GM18517 (cell line): Measurements from ENCODE around the gene AGTRAP.

Experiments used
- ATAC-seq: cut with Tn5 transposase; IDR thresholded peaks from one replicate; pipeline ENCODE4 v1.9.1; 2021; ENCODE audit warnings: mild to moderate bottlenecking, moderate library complexity; ENCODE audit not compliant: unreplicated experiment

AGTRAP gene

DNA sequence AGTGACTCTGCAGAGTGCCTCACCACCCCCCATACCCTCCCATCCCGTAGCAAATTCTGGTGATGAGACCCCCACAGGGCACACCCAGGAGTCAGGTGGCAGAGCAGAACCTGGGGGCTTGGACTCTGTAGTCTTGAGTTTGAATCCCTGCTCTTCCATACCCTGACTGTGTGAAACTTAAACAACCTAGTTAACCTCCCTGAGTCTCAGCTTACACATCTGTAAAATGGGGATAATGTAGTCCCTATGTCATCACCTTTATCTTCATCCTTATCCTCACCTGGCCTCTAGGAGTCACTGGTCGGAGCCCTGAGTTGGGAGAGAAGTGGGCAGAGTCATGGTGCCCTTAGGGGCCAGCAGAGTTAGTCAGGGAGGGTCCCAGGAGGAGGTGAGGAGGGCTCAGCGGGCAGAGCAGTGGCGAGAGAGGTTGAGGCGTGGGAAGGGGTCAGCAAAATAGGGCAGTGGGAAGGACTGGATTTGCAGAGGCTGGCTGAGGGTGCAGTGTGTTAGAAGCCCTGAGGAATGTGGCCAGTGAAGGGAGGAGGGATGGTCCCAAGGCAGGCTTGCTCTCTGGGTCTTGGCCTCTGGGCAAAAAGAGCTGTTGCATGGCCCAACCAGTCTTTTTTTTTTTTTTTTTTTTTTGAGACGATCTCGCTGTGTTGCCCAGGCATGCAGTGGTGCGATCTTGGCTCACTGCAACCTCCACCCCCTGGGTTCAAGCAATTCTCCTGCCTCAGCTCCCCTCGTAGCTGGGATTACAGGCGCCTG, 44.6 kb downstream of the AGTRAP start:
- no peak for ATAC-seq

DNA sequence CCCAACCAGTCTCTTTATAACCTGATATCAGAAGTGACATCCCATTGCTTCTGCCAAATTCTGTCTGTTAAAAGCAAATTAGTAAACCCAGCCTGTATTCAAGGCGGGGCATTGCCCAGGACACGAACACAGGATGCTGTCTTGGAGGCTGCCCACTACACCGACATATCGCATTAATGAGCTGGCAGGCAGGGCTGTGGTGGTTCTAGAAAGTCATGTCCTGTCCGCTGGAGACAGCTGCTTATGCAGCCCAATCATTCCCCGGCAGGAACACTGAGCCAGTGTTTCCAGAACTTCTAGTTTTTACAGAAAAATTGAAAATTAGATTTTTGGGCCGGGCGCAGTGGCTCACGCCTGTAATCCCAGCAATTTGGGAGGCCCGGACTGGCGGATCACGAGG, 45.4 kb downstream of the AGTRAP start:
- ATAC-seq: no peak

DNA sequence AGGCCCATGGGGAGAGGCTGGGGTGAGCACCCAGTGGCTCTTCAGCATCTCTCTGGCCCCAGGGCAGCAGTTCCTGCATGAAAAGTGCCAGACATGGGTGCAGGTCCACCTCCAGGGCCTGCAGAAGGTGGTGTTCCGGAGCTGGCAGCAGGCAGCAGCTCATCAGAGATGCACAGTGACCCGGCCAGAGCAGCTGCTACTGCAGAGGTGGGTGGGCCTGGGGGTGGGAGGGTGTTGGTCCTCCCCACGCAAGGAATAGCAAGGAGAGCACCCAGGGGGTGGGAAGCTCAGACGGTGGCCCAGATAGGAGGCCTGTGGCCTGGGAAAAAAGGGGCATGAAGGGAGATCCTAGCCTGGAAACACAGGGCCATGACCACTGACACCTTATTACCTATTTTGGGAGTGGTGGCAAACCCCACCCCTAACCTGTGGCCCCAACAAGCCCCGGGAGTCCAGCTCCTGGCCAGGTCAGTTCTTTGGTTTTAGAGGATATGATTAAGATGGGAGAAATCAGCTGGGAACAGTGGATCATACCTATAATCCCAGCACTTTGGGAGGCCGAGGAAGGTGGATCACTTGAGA, 46.3 kb downstream of the AGTRAP start:
- no peak for ATAC-seq

DNA sequence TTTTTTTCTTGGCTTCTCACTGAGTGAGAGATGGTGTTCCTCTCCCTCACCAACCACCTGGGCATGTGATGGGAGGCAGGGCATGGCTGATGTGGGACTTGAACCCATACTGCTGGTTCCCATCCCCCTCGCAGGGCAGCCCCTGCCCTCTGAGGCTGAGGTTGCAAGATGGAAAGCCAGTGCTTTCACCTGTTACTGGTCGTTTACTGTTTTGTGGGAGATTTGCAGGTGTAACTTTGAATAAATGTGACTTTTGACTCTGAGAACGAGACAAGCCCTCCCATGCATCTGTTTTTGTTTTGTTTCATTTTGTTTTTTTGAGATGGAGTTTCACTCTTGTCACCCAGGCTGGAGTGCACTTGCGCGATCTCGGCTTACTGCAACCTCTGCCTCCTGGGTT, 47.6 kb downstream of the AGTRAP start:
- no peak for ATAC-seq

DNA sequence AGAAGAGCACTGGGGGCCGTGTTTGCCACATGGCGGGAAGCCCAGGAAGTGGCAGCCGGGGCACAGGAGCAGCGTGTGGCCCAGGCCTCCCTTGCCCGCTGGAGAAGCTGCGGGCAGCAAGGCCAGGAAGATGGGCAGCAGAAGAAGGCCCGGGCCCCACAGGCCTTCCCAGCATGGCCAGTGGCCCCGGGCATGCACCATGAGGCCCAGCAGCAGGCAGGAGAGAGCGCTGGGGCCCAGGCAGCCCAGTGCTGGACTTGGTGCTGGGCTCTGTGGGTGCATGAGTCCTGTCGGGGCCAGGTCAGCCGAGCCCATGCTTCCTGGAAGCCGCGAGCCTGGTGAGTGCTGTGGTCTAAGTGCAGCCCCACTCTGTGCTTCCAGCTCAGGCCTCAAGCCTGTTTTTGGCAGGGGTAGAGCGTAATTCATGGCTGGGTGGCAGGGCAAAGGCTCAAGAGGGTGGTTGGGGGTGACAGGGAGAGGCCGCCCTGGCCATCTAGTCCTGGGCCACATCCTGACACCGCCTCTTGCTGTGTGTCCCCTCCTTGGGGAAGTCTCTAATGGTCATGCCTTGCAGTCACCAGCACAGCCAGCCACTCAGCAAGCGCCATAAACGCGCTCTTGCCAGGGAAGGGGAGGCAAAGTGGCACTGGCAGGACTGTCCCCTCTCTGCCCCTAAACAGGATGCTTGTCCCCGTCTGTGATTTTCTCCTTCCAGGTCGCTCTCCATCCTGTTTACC, 48.5 kb downstream of the AGTRAP start:
- ATAC-seq: no peak

DNA sequence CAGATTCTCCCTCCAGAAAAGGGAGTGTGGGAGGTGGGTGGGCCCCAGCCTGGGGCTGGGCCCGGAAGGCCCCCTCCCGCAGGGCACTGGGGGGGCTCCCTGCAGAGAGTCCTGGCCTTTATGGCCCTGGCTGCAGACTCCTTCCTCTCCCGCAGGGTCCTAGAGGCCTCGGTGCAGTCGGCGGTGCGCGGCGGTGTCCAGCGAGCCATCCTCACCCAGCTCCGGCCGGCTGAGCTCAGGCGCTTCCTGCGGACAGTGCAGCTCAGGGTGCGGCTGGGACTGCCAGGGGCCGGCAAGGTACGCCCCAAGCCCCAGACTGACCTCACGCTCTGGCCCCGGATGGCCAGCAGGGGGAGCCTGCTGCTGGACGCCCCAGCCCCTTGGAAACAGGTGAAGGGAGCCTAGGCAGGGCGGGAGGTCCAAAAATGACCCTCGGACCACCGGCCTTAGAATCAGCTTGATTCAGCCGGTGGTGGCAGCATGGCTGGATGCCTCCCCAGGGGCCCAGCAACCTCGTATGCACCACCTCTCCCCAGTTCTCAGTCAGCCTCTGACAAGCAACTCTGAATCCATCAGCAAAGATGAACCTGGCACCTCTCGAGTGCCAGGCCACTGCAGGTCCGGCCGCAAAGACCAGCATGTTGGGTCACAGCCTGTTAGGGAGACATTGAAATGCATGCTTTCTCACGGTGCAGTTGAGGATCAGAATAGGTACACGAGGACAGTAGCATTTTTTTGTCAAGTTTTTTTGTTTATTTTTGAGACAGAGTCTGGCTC, 49.2 kb downstream of the AGTRAP start:
- ATAC-seq: no peak

DNA sequence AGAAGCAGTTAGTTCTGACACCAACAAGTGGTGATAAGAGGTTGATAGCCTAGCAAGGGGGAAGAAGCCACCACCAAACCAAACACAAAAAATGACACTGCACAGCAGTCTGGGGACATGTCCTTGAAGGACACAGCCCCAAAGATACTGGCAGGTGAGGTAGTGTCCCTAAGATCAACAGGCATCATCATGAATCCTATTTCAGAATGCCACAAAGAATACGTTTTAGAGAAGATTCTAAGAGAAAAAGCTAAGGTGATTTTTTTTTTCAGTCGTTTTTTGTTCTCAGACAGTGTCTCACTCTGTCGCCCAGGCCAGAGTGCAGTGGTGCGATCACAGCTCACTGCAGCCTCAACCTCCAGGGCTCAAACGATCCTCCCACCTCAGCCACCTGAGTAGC, 50.2 kb downstream of the AGTRAP start:
- ATAC-seq: no peak

DNA sequence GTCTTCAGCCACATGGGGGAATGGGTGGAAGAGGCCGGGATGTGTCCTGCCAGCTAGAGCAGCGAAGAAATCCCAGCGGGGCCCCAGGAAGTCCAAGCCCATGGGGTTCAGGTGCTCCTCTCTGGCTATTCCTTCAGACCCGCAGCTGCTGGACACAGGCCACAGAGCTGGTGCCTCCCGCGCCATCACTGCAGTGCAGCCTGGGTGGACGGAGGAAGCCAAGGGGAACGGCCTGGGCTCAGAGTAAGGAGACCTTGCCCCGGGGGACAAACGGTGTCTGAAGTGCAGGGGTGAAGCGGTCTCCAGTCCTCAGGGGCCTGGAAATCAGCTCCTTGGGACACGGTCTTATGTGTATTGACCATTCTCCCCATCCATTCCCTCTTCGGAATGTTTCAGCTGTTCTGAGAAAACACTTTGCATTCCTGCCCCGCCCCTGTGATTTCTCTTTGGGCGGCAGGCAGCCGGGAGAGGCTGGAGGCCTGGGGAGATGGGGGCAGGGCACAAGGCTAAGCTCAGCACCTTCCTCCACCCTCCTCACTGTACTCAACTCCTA, 51.4 kb downstream of the AGTRAP start:
- ATAC-seq: no peak

DNA sequence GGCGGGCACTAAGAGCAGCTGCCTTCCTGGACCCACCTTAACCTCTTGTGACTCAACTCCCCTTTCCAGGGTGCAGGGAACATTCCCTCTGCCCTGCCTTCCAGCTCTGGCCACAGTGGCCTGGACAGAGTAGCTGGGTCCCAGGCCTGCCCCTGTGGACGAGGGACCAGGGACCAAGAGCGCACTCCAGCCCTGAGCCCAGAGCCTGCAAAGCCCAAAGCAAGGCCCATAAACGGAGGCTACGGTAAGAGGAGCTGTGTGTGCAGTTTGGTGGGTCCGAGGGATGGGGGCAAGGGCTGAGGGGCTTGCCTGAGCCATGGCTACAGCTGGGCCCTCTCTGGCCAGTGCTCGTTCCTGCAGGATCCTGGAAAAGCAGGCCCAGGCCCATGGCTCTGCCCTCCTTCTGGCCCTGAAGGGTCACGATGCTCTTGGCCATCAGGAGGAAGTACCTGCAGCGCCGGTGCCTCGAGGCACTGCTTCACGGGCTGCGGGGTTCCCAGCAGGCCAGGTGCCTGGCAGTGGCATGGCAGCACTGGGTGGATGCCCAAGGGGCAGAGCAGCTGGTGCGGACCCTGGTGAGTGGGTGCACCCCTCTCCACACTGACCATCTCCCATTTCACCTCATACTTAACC, 52.0 kb downstream of the AGTRAP start:
- ATAC-seq: no peak

DNA sequence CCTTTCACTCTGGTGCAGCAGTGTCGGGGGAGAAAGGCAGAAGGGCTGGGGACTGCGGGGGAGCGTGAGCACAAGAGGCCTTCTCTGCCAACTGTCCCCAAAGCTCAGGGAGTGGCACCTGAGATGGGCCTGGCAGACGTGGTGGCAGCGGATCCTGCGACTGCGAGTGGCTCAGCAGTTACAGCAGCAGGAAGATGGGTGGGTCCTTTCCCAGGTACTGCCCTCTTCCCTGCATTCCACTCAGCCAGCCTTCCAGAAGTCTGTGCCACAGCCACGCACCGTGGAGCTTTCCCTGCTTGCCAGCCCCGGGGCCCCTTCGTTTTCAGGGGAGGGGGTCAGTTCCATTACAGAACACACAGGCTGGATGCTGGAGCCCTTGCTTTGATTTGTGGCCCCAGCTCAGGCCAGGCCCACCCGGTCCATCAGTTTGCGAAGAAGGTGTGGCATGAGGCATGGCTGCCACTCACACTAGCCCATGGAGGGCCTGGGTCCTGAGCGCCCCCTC, 52.7 kb downstream of the AGTRAP start:
- ATAC-seq: no peak

DNA sequence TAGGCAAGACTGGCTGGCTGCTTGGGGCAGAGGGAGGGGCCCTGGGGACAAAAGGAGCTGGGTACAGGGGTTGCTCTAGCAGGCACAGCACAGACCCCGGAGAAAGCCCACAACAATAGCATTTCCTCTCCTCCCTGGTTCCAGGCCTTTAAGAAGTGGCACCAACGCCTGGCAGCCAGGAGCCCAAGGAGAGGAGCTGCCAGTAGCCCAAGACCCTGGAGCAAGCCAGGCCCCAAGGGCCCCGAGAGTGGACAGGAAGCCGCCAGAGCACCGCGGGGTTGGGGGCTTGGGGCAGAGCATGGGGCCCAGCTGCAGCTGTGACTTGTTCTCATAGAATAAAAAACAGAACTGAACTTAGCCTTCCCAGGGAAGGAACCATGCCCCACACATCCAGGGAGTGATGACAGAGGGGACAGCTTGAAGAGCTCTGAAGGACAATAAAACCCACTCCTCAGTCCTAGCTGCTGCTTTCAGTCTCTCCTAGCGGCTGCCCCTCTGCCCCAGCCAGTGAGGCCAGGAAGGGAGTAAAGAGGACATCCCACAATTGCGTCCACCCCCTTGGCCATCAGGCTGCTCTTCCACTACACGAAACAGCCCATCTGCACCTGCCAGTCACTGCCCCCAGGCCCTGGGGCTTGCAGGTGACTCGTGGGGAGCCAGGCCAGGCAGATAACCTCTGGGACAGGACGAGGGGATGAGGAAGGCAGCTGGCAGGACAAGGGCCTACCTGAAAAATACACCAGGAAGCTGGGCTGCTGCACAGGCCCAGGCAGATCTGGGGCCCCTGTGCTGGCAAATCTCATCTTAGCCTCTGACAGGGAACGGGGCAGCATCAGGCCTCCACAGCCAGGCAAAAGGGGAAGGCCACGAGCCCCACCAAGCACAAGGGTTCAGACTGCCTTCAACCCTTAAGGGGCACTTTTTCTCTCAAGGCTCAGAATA, 53.5 kb downstream of the AGTRAP start:
- no peak for ATAC-seq

DNA sequence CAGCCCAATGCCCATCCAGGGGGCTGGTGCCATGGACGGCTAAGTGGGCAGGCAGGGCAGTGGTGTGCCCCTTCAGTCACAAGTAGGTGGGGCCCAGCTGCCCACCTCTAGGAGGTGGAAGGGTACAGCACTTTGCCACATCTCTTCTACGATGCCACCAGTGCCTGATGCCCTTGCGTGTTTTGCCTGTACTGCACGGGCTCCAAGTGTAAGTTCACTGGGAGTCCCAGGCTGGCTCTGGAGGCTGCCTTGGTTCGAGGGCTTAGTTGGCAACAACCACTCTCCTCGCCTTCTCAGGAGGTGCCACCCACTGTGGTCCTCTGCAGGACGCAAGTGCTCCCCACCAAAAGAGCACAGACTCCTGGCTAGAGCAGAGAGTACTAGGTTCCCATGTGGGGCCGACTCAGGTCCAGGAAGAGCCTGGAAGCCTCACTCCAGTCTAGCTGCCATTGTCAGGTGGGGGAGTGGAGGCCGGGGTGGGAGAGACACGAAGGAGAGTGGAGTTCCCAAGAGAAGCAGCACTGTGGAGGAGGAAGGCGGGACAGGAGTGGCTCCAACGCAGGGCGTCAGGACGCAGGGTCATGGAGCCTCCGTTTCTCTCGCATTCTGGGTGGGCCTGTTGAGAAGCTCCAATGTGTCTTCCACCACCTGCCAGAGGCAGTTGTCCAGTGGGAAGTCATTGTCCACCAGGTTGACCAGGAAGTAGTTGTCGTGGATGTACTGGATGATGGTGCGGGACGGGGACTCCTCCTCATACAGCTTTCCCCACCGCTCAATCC, 54.4 kb downstream of the AGTRAP start:
- ATAC-seq: no peak

DNA sequence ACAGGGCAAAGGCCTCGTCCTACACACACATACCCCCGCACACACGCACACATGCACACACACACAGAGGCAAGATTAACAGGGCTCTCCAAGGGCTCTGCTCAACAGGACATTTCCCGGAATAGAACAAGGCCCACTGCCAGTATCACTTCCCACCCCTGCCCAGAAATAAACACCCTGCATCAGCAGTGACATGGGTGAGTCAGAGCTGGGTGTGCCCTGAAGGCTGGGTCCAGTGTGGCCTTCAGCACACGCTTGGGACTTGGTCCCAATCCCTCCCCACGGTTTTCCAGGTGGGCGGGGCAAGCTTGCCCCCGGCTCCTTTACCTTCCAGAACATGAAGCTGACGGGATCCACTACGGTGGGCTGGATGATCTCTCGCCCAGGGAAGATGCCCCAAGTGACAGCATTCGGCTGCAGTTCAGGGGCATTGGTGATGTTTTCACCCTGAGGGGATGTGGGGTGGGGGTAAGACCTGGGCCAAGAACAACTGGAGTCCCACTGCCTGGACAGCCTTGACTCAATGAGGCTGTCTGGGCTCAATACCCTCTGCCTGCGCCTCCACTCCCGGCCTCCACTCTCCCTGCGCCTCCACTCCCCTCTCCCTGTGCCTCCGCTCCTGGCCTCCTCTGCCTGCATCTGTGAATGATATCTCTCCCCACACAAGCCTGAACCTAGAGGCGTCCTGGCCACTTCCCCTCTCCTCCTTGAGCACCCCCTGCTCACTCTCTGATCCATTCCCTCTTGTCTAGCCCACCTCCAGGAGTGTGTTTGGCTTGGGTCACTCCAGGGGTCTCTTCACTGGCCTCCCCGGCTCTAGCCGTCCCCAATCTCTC, 55.2 kb downstream of the AGTRAP start:
- ATAC-seq: no peak

DNA sequence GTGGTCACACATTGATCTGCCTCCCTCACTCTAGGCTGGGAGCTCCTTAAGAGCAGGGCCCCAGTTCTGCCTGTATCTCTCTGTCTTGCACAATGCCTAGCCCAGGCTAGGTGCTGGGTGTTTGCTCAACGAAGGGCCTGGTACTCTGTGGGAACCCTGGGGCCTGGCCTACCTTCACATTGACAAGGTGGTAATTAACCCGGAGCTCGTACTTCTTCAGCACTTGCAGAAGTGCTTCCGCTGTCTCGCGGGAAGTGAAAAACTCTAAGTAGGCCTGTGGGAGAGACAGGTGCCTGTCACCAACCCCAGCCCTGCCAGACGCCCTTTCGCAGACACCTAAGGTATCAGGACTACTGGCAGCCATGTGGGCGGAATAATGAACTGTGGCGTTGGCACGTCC, 56.2 kb downstream of the AGTRAP start:
- ATAC-seq: no peak

DNA sequence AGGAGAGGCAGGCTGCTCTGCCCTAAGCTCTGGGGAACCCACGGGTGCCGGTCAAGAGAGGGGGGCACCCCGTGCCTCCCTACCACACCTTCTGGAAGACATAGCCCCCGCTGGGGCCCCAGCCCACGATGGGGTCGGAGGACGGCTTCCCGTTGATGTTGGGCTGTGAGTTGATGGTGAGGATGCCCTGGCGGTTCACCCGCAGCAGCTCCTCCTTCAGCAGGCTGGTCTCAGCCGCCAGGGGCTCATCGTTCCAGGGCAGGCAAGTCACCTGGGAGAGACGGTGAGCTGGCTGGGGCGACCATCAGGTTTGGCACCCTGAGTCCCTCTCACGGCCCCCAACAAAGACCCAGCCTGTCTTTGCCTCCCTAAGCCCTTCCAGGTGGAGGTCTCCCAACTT, 57.9 kb downstream of the AGTRAP start:
- no peak for ATAC-seq

DNA sequence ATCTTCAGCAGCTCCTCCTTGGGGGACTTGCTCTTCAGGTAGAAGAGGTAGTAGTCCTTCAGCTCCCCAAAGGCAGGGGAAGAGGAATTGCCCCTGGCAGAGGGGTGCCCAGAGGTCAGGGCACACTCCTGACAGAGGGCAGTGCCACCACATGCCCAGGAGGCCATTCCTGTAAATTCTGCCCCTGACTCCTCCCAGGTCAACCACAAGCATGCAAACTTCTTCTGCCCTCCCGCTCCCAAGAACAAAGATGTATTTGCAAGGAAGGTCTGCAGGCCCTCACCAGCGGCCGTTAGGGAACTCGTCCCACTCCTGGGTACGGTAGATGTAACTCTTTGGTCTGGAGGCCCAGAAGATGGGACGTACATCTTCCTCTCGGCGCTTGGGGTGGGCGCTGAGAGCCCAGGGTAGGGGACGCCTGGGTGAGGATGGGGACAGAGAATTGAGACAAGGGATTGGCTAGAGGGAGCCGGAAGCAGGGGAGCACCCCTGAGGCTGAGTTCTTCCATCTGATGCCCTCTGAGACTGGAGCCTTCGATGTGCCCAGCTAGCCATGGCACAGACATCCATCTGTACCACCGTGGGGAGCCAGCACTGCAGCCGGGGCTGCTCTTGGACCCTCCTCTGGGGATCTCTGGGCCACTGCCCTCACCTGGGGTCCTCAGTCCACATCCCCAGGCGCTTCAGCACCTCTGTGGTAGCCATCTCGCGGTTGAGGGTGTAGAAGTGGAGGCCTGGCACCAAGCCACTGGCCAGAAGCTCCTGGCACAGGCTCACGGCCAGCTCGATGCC, 58.7 kb downstream of the AGTRAP start:
- ATAC-seq: no peak
